Measurements from ENCODE around the gene CXCL17. TPM values are rescaled to one million over a fixed set of nuclear protein-coding genes. Genes with fewer than 3 reads are reported as not detected.

CXCL17 gene
- total RNA-seq, 1 donor from 2014 or later: not detected

- DNase-seq (ENCODE audit: low read depth): no peak
- no peaks in the 10 kb centered on the region for H3K4me1 ChIP-seq (ENCODE audit: insufficient read depth, low read length)
- no peak overlapping the region for H3K27ac ChIP-seq (ENCODE audit: low read depth, low read length)
- no peaks in the 10 kb centered on the region for H3K9me3 Mint-ChIP-seq (ENCODE audit: unreplicated experiment)
- peaks cover 27% of the 10 kb centered on the region for H3K27me3 Mint-ChIP-seq (ENCODE audit: low read depth, unreplicated experiment)
- no peak overlapping the region for H2AFZ ChIP-seq (ENCODE audit: low read depth, low read length)
- no peaks in the 10 kb centered on the region for H3K79me2 ChIP-seq (ENCODE audit: insufficient read depth, low read length)
- no peaks in the 10 kb centered on the region for H4K20me1 ChIP-seq (ENCODE audit: insufficient read depth, low read length)
- no peak overlapping the region for H3K4me2 ChIP-seq (ENCODE audit: low read length)
- H3K9me3 ChIP-seq (ENCODE audit: insufficient read depth, low read depth, low read length): no peaks in the 10 kb centered on the region
- FAIRE-seq: no peak
- TF ChIP-seq EZH2 (IDR thresholded peaks at IDR 0.05; ENCODE audit: insufficient read depth, low read length) (no peak), CTCF (IDR thresholded peaks at IDR 0.05; ENCODE audit: insufficient read depth, low read depth, low read length) (no peak)
- H3K4me3 ChIP-seq (ENCODE audit: insufficient read depth, low read depth, low read length): no peak overlapping the region
- H3K9ac ChIP-seq (ENCODE audit: low read length): no peak overlapping the region
- peaks cover 2% of the 10 kb centered on the region for H3K36me3 Mint-ChIP-seq (ENCODE audit: low read depth, unreplicated experiment)
- no peak overlapping the region for H3K4me3 Mint-ChIP-seq (ENCODE audit: unreplicated experiment)
- no peaks in the 10 kb centered on the region for H3K36me3 ChIP-seq (ENCODE audit: insufficient read depth, low read length)
- peaks cover 3% of the 10 kb centered on the region for H3K27me3 ChIP-seq (ENCODE audit: insufficient read depth, low read length)
- H3K27ac Mint-ChIP-seq (ENCODE audit: unreplicated experiment): no peak overlapping the region
- peaks cover 3% of the 10 kb centered on the region for H3K4me1 Mint-ChIP-seq (ENCODE audit: low read depth, unreplicated experiment)
These were observed 17.2 kb upstream of the CXCL17 start for GRCh38 chr19:42459926-42460325.

- Histone ChIP-seq H3K79me2 (ENCODE audit: insufficient read depth, low read length) (no peaks in the 10 kb centered on the region), H3K27me3 (ENCODE audit: insufficient read depth, low read length) (peaks cover 15% of the 10 kb centered on the region), H3K4me1 (ENCODE audit: insufficient read depth, low read length) (no peaks in the 10 kb centered on the region), H3K9ac (ENCODE audit: low read length) (no peak overlapping the region), H3K27ac (ENCODE audit: low read depth, low read length) (no peak overlapping the region), H3K9me3 (ENCODE audit: insufficient read depth, low read depth, low read length) (no peaks in the 10 kb centered on the region), H2AFZ (ENCODE audit: low read depth, low read length) (no peak overlapping the region), H3K36me3 (ENCODE audit: insufficient read depth, low read length) (no peaks in the 10 kb centered on the region), H3K4me3 (ENCODE audit: insufficient read depth, low read depth, low read length) (no peak overlapping the region), H3K4me2 (ENCODE audit: low read length) (no peak overlapping the region), H4K20me1 (ENCODE audit: insufficient read depth, low read length) (no peaks in the 10 kb centered on the region)
- TF ChIP-seq CTCF (IDR thresholded peaks at IDR 0.05; ENCODE audit: insufficient read depth, low read depth, low read length) (no peak), EZH2 (IDR thresholded peaks at IDR 0.05; ENCODE audit: insufficient read depth, low read length) (no peak)
- no peaks in the 10 kb centered on the region for H3K9me3 Mint-ChIP-seq (ENCODE audit: unreplicated experiment)
- FAIRE-seq (no peak), DNase-seq (ENCODE audit: low read depth) (no peak)
- H3K4me3 Mint-ChIP-seq (ENCODE audit: unreplicated experiment): no peak overlapping the region
- H3K27me3 Mint-ChIP-seq (ENCODE audit: low read depth, unreplicated experiment): peaks cover 49% of the 10 kb centered on the region
- H3K36me3 Mint-ChIP-seq (ENCODE audit: low read depth, unreplicated experiment): no peaks in the 10 kb centered on the region
- H3K27ac Mint-ChIP-seq (ENCODE audit: unreplicated experiment): no peak overlapping the region
- H3K4me1 Mint-ChIP-seq (ENCODE audit: low read depth, unreplicated experiment): peaks cover 3% of the 10 kb centered on the region
These were observed 12.9 kb upstream of the CXCL17 start for GRCh38 chr19:42455621-42456081.

DNA sequence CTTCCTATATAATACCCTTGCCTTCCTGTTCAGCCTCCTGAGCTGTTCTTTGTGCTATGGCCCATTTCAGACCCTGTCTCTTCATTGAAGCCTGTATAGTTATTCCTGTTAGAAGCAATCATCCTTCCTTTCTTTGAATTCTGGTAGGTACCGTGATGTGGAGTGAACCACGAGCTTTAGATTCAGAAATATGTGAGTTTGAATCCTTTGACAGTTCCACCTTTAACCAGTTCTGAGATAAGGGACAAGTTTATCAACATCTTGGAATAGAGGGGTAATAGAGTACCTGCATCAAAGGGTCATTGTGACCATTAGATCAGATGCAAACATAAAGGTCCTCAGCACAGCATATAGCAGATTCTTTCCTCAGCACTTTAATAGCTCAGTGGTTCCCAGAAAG, 12.3 kb upstream of the CXCL17 start:
- no peak for DNase-seq (ENCODE audit: low read depth)
- Histone ChIP-seq H3K4me2 (ENCODE audit: low read length) (no peak overlapping the region), H3K36me3 (ENCODE audit: insufficient read depth, low read length) (no peaks in the 10 kb centered on the region), H4K20me1 (ENCODE audit: insufficient read depth, low read length) (no peaks in the 10 kb centered on the region), H3K9ac (ENCODE audit: low read length) (no peak overlapping the region), H3K4me1 (ENCODE audit: insufficient read depth, low read length) (peaks cover 3% of the 10 kb centered on the region), H3K4me3 (ENCODE audit: insufficient read depth, low read depth, low read length) (no peak overlapping the region), H3K27ac (ENCODE audit: low read depth, low read length) (no peak overlapping the region), H3K27me3 (ENCODE audit: insufficient read depth, low read length) (peaks cover 17% of the 10 kb centered on the region), H3K79me2 (ENCODE audit: insufficient read depth, low read length) (no peaks in the 10 kb centered on the region), H2AFZ (ENCODE audit: low read depth, low read length) (no peak overlapping the region), H3K9me3 (ENCODE audit: insufficient read depth, low read depth, low read length) (no peaks in the 10 kb centered on the region)
- H3K4me3 Mint-ChIP-seq (ENCODE audit: unreplicated experiment): no peak overlapping the region
- H3K4me1 Mint-ChIP-seq (ENCODE audit: low read depth, unreplicated experiment): peaks cover 3% of the 10 kb centered on the region
- FAIRE-seq: no peak
- no peaks in the 10 kb centered on the region for H3K9me3 Mint-ChIP-seq (ENCODE audit: unreplicated experiment)
- no peaks in the 10 kb centered on the region for H3K36me3 Mint-ChIP-seq (ENCODE audit: low read depth, unreplicated experiment)
- H3K27me3 Mint-ChIP-seq (ENCODE audit: low read depth, unreplicated experiment): peaks cover 49% of the 10 kb centered on the region
- TF ChIP-seq EZH2 (IDR thresholded peaks at IDR 0.05; ENCODE audit: insufficient read depth, low read length) (no peak), CTCF (IDR thresholded peaks at IDR 0.05; ENCODE audit: insufficient read depth, low read depth, low read length) (no peak)
- no peak overlapping the region for H3K27ac Mint-ChIP-seq (ENCODE audit: unreplicated experiment)
